Measurements from ENCODE around the gene CASQ2.

GRCh38 chr1:115665319-115666096, 103.0 kb downstream of the CASQ2 start:
- TF ChIP-seq CTCF (IDR thresholded peaks at IDR 0.05) (no peak), POLR2A (IDR thresholded peaks at IDR 0.05) (no peak)
